Left colon (tissue), 2 donors: ENCODE results near the gene MUSK. TPM values are rescaled to one million over a fixed set of nuclear protein-coding genes. Genes with fewer than 3 reads are reported as not detected.
"Not testable (repeated sequence)": the region's sequence is repeated elsewhere in the genome, so short reads cannot be mapped to it uniquely, and the experiment has no call there.

ENCODE experiments used
- ATAC-seq: fragments of 200-7000 bp; cut with Tn5 transposase; one replicate; pipeline ENCODE4 v1.9.1; 2020; ENCODE audit warnings: mild to moderate bottlenecking, moderate library complexity
- DNase-seq, 2 donors: peaks; one replicate each; pipeline ENCODE4 v3.0.0-alpha.2; 2020
- intact Hi-C, 2 donors: fragments of 100-400 bp; cut with DNase I in 1 of 2; cut with micrococcal nuclease in 1 of 2; formaldehyde crosslinking; loops; one replicate each; pipeline versions ENCODE4 v1.11.2 to v1.14.0; 2022; cut with DNase I, micrococcal nuclease
- total RNA-seq, 2 donors: library from RNA; stranded (reverse); fragmentation: NEBNext Ultra II Directional; extraction: Animal tissue kit (Norgen Biotek cat#: 25700); gene quantifications; one replicate each; pipeline ENCODE4 v1.2.1, GENCODE V29; 2021
- donor health status: DM: no; HTN: no; CAD: no.
- donor health status: DM: yes; HTN: yes; CAD: no.

MUSK gene
- total RNA-seq, 2 donors from 2014 or later, result 2.4 to 3.5 TPM

DNA sequence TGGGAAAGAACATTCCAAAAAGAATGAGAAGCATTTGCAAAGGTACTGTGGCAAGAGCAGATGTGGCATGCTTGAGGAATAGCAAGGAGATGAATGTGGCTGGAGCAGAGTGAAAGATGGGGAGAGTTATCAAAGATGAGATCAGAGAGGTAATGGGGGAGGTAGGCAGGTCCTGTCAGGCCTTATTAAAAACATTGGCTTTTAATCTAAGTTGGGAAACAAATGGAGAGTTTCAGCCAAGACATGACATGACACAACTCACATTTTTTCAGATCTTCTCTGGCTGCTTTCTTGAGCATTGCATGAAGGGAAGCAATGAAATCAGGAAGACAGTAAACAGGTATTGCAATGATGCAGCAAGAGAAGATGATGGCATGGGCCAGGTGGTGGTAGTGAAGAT, 120.3 kb downstream of the MUSK start:
- no peak for DNase-seq
- intact Hi-C loops, result no loop called here

DNA sequence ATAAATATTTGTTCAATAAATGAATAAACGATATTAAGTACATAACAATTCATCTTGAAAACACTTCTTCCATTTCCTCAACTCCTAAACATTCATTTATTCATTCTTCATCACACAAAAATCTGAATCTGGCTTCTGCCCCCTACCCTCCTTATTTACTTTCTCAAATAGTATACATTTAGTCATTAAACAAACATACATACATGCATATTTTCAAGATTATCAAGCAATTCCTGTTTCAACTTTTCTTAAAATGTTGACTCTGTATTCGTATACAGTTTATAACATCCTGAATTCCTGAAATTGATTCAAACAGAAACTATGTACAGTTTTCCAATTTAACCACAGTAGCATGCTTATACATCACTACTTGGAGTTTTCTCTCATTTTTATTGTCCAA, 129.0 kb downstream of the MUSK start:
- no peak for DNase-seq
- intact Hi-C loops, result no loop called here
- ATAC-seq, result no peak

More for the DNA sequence above, 120.3 kb downstream of the MUSK start:
- ATAC-seq, result no peak

DNA sequence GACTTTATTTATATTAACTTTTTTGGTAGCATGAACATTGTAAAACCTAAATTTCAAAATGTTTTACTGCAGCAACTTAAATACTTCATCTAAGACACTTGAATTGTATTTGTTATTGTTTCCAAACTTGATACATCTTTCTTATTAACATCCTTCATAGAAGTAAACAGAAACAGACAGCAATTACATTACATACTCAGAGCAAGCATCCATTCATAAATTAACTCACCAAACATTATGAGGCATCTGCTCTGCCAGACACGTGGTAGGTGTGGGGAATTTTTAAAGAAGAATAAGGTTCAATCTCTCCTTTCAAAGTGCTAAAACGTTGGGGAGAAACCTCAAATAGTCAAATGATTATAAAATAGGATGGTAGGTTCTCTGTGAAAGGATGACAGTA, 130.8 kb downstream of the MUSK start:
- ATAC-seq (no peak), DNase-seq (no peak)
- intact Hi-C loops, result no loop called here

DNA sequence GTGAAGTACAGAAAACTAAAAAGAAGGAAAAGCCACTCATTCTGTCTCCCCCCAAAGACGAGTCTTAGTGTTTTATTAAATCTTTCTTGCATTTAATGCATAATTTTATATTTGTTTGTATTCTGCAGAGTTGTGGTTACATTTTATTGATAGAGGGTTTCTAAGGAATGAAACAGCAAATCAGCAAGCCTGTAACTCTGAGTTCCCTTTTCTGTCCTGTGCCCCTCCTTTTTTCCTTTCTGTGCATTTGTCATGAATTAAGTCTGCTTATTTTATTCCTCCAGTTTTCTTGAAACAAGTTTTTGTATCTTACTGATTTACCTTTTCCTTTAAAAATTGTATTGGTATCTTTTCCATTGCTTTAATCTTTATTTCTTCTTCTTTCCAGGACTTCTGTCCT, 132.8 kb downstream of the MUSK start:
- ATAC-seq, result no peak
- no peak for DNase-seq
- intact Hi-C loops, result no loop called here

DNA sequence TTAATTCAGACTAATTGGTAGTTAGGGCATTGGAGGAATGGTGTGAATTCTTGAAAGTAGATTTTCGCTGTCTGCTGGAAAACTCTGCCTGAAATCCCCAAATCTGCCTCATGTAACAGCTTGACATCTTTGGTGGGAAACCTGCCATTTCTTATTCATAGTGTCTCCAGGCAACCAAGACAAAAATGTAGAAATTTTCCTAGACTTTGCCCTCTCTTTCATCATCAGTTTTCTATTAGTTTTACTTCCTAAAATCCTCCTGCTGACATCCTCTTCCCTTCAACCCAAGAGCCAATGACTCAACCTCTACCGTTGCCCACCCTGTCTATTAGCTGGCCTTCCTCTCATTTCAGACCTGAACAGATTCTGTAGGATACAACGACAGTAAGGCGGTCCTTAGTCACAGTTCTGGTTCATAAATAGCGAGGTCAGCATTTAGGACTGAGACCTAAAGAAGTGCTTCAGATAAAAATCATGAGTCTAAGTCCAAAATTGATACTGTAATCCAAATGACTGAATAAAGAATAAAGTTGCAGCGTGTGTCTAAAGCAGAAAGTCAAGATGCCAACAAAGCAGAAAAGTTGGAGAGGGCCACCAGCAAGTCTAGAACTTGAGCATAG, 133.9 kb downstream of the MUSK start:
- intact Hi-C loops, result no loop called here
- DNase-seq, result no peak
- ATAC-seq, result no peak

DNA sequence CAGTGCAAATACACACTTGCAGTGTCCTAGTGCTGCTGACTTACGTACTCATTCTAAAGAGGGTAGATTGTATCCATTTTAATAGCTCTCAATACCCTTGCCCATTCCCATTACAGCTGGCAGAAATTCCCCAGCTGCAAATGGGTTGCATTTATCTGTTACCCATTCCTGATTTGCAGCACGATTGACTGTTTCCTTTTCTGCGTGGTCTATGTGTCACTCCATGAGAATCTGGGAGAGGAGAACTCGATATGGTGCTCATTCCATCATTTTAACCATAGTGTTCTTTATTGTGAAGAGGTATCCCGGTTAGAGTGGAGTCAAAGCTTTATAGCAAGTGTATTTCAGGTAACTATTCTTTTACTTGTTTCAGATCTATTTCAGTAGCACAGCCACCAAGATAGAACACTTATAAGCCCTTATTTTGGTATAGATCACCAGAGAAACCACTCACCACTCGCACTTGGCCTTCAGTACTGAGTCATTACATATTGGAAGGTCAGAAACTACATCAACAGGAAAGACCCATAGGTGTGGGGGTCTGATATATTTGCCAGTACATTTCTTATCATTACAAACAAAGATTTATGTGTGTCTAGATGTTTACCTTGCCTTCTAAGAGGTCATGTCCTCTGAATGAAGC, 139.5 kb downstream of the MUSK start:
- DNase-seq (no peak), ATAC-seq (no peak)
- intact Hi-C loops, result no loop called here

DNA sequence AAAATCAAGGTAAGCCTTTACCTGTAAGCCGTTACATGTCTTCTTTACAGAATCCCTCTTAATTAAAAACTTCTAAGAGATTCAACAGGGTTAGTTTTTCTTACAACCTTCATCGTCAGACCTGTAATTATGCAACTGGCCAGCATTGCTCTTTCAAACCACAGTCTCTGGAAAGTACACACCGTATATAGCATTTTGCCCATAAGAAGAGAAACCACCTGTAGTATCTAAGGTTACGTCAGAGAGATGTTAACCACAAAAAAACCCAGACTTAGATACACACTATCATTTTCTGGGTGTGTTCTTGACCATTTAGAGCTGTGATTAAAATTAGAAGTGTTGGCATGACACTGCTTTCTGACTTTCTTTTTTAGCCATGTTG, 140.0 kb downstream of the MUSK start:
- intact Hi-C loops, result no loop called here
- DNase-seq (no peak), ATAC-seq (no peak)

DNA sequence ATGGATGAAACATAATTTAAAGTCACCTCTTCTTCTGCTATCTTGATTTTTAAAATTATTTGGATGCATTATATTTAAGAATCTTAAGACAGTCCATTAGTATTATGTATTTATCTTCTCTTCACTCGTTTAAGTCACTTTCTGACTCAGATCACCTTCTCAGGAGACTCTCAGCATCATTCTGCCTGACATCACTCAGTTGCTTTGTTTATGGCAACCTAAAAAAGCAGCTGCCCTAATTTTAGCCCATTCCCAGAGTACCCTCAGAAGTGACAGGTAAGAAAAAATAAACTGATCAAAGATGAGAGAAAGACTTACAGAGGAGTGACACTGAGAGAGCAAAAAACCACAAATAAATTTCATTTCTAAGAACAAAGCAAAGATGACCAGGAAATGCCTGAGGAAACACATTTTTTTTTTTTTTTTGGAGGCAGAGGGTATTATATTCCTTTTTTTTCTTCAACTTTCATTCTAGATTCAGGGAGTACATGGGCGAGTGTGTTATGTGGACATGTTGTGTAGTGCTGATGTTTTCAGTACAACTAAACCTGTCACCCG, 140.5 kb downstream of the MUSK start:
- intact Hi-C loops, result no loop called here
- ATAC-seq (no peak), DNase-seq (no peak)

DNA sequence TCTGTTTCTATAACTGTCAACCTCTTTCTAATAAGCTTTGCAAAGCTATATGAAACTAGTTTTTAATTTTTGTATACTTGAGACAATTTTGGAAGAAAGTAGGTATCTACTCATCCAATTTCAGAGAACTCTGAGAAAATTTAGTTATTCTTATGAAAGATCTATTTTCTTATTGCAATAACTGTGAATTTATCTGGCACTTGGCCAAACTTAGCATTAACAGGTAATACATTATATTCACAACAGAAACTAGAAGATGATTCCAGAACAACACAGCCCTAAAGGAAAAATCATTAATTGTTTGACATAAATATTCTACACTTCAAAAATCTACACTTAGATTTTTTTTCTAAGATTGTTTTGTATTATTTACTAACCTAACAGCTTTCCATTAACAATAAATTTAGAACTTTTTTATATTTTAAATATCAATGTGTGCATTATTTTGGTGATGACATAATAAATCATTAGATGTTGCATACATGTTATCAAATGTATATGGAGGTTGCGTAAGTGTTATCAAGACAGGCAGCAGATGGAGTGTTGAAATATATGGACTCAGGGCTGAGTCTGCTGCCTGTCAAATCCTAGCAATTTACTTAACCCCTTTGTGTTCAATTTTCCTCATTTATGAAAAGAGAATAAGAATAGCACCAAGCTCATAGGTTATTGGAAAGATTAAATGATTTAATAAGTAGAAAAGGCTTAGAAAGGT, 141.8 kb downstream of the MUSK start:
- intact Hi-C loops, result no loop called here
- DNase-seq, result no peak
- ATAC-seq, result no peak

DNA sequence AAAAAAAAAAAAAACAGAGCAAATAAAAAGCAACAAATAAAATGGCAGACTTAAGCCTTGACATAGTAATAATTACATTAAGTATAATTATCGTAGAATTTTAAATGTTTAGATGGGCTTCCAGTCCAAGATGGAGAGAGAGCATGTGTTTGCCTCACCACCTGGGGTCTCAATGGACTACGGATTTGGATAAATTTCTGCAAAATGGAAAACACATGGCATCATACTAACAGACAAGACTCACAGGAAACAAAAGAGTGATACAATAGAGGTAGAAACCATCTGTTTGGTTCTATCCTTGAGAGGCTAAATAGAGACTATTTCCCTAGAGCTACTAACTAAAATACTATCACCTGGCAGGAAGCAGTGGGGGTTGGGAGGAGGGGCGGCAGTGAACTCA, 144.3 kb downstream of the MUSK start:
- intact Hi-C loops, result no loop called here
- ATAC-seq (no peak), DNase-seq (no peak)

DNA sequence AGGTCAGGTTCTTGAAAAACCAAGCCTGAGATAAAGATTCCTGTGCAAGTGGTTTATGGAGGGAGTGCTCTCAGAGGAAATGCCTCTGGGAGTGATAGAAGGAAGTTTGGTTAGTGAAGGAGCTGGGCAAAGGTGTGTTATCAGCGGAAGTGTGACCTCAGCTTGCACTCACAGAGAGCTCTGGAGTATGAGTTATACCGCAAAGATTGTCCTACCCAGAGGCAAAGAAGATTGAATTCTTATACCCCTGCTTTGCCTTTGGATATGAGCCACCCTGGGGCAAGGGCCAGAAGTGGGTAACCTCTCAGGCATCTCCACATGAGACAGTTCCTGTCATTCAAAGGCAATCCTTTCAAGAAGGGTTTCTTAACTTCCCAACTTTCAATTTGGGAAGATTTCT, 145.6 kb downstream of the MUSK start:
- DNase-seq (no peak), ATAC-seq (peak; percentile 77)
- intact Hi-C loops, result no loop called here

DNA sequence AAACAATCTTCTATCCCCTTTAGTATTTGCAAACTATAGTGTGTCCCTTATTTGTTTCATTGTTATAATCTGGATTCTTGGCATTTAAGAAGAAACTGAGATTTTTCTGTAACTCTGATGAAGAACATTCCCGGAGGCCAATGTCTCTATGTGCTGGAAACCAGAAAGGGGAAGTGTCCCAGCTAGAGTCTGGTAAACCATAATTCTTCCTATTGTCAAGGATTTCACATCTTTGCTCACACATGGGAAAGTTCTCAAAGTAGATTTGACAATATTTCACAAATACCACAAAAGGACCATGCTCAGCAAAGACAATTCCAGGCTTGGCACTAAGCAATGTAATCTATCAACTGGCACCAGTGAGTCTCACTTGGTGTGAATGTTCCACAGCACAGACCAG, 146.8 kb downstream of the MUSK start:
- no peak for ATAC-seq
- no peak for DNase-seq
- intact Hi-C loops, result no loop called here

DNA sequence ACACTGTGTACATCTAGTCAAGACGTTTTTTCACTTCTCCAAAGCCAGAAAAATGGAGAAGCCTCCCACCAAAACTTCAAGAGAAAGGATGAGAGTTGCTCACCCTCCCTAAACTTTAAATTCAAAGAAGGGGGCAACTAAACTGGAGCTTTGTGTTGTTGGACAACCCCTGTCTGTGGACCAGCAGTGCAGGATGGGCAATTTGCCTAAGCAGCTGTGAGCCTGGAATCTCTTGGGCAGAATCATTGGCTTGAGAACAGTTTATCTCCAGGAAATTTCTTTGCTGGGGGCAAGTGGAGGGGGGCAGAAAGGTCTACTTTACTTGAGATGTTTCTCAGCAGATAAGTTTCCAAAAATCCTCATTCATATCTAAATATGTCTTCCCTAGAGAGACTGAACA, 151.8 kb downstream of the MUSK start:
- intact Hi-C loops, result no loop called here
- ATAC-seq (no peak), DNase-seq (no peak)

DNA sequence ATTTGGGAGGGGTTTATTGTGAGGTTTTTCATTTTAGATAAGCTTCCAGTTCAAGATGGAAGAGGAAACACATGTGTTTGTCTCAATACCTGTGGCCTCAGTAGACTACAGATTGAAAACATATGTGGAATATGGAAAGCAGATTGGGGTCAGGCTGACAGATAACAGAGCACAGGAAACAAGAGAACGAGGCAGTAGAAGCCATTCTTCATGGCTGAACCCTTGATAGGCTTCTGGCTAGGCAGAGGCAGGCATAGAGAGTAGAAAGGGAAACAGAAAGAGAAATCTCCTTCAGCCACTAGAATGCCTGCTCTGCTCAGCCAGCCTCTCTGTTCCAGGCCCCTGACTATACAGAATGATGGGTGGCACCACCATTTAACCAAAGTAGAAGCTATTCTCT, 152.5 kb downstream of the MUSK start:
- DNase-seq, result no peak
- no peak for ATAC-seq
- intact Hi-C loops, result no loop called here

DNA sequence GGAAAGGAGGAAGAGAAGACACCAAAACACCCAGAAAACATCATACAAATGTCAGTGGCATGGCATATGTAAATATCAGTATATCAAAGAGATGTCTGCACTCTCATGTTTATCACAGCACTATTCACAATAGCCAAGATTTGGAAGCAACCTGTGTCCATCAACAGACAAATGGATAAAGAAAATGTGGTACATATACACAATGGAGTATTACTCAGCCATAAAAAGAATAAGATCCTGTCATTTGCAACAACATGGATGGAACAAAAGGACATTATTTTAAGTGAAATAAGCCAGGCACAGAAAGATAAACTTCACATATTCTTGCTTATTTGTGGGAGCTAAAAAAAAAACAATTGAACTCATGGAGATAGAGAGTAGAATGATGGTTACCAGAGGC, 156.5 kb downstream of the MUSK start:
- ATAC-seq, intact Hi-C loops, DNase-seq: not testable (repeated sequence)

DNA sequence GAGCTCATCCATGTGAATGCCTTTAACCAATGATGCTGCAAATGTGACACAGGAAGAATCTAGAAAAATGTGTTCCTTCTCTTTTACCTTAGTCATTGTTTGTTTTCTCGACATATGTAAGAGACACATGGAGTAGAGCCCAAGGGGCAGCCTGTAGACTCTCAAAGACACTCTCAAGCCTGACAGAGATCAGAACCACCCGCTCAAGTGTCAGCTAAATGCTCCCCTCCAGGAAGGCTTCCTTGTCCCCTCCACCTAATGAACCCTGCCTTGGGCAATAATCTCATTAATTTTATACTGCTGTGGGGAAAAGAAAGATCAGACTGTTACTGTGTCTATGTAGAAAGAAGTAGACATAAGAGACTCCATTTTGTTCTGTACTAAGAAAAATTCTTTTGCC, 157.4 kb downstream of the MUSK start:
- DNase-seq (no peak), ATAC-seq (no peak)
- intact Hi-C loops, result no loop called here

DNA sequence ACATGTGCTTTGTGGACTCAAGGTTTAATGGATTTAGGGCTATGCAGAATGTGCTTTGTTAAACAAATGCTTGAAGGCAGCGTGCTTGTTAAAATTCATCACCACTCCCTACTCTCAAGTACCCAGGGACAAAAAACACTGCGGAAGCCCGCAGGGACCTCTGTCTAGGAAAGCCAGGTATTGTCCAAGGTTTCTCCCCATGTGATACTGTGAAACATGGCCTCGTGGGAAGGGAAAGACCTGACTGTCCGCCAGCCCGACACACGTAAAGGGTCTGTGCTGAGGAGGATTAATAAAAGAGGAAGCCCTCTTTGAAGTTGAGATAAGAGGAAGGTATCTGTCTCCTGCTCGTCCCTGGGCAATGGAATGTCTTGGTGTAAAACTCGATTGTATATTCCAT, 157.8 kb downstream of the MUSK start:
- intact Hi-C loops, ATAC-seq, DNase-seq: not testable (repeated sequence)

DNA sequence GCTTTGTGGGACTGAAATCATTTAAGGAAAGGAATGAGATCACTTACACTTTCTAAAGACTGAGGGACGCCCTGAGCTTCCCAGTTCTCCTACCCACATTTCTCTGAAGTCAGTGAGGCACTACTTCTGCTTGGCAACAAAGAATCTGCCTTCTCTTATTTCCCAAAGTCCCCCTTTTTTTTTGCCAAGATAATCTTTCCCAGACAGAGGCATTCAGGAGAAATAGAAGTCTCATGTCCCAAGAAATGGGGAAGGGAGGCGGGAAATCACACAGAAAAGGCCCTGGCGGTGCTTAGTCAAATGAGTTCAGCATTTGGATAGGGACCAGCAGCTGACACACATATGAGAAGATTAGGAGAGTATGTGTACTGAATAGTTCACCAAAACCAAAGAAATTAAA, 159.7 kb downstream of the MUSK start:
- ATAC-seq (no peak), DNase-seq (no peak)
- intact Hi-C loops, result no loop called here

DNA sequence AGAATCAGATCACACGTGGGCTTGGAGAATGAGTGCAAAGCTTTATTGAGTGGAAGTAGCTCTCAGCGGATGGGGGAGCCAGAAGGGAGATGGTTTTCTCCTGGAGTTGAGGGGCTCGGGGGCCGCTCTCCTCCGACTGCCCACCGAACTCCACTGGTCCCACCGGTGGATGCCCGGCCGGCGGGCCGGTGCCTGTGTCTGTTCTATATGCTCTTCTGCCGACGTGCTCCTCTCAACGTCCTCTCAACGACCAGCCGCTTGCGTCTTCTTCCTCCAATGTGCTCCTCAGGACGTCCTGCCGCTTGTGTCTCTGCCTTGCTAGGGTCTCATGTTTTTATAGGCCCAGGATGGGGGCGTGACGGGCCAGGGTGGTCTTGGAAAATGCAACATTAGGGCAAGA, 161.9 kb downstream of the MUSK start:
- intact Hi-C loops, result no loop called here
- DNase-seq, result no peak
- ATAC-seq, result no peak

DNA sequence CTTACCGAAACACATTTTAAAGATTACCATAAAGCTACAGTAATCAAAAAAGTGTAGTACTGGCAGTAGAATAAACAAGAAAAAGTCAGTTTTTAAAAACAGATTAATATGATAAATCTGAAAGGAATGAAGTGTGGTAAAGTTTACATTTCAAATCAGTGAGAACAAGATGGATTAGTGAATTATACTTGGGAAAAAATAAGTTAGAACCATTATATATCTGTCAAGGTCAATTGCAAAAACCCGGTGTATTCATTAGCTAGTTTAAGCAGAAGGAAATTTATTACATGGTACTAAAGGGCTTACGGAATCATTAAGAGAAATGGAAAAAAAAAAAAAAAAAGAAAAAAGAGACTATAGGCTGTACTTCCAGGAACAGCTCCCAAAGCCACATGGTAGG, 164.3 kb downstream of the MUSK start:
- no peak for DNase-seq
- intact Hi-C loops, result no loop called here
- ATAC-seq, result no peak
